ENCODE measurements around the gene CA12. TPM values are rescaled to one million over a fixed set of nuclear protein-coding genes. Genes with fewer than 3 reads are reported as not detected.

The CA12 gene
- total RNA-seq, 1 donor from 2014 or later: 6.7 TPM

DNA sequence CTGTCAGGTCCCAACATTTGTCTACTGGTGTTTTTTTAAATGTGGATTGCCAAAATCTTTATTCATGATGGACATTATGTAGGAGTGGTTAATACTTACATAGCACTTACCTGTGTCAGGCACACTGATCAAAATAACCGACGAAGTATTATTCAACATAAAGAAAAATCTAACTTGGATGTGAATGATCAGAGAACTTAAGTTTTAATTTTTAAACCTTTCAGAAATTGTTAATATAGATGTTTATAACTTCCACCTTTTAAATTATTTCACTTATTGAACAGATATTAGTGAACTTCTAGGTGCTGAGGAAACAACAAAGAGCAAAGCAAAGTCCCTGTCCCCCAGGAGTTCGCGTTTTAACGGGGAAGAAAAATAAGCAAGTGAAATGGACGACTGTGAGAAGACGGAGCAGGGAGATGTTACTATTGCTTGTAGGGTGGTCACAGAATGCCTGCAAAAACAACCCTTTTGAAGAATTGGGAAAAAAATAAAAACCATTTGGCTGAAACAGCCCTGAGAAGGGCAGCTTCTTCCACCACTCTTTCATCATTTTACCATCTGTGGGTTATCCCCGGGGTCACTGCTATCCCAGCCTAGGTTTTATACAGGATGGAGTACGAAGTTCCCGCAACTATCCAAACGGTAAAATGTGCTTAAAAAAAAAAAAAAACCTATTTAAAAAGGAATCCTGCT is 105.2 kb downstream of the CA12 start:
- ATAC-seq (no peak), DNase-seq (no peak)
- H3K27me3 ChIP-seq: no peaks in the 10 kb centered on the region
- peaks cover 4% of the 10 kb centered on the region for H3K36me3 ChIP-seq
- peak overlapping the region; percentile 82 for H3K4me3 ChIP-seq
- TF ChIP-seq, protein P1, sequence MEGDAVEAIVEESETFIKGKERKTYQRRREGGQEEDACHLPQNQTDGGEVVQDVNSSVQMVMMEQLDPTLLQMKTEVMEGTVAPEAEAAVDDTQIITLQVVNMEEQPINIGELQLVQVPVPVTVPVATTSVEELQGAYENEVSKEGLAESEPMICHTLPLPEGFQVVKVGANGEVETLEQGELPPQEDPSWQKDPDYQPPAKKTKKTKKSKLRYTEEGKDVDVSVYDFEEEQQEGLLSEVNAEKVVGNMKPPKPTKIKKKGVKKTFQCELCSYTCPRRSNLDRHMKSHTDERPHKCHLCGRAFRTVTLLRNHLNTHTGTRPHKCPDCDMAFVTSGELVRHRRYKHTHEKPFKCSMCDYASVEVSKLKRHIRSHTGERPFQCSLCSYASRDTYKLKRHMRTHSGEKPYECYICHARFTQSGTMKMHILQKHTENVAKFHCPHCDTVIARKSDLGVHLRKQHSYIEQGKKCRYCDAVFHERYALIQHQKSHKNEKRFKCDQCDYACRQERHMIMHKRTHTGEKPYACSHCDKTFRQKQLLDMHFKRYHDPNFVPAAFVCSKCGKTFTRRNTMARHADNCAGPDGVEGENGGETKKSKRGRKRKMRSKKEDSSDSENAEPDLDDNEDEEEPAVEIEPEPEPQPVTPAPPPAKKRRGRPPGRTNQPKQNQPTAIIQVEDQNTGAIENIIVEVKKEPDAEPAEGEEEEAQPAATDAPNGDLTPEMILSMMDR (IDR thresholded peaks at IDR 0.05): no peak
- intact Hi-C loops (cut with DNase I): loop anchor here (10.0 kb wide), 1 partner anchor 112 kb away; no protein-coding TSS in a partner anchor
- peaks cover 11% of the 10 kb centered on the region for H3K4me1 ChIP-seq
- H3K27ac ChIP-seq: peak overlapping the region; percentile 80
- H3K9me3 ChIP-seq: no peaks in the 10 kb centered on the region

DNA sequence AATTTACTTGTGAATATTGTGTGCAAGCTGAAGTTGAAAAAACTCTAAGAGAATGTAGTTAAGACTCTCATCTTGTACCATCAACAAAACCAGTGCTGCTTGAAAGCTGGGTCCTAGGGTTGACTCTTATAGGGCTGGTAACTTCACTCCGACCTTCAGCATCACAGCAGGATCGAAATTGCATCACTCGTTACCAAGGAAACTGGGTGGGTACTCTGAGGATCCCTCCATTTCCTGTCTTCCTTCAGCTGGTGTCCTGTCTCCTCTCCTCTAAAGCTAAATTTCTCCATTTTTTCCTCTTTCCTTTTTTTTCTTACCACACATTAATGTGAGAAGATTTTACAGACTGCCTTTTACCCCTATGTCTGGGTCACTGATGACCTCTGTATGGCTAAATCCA is 107.2 kb downstream of the CA12 start:
- Histone ChIP-seq H3K4me3 (no peak overlapping the region), H3K27ac (no peak overlapping the region), H3K9me3 (no peaks in the 10 kb centered on the region), H3K4me1 (peaks cover 11% of the 10 kb centered on the region), H3K27me3 (no peaks in the 10 kb centered on the region), H3K36me3 (no peaks in the 10 kb centered on the region)
- DNase-seq: no peak
- no peak for ATAC-seq
- TF ChIP-seq, protein P1 (IDR thresholded peaks at IDR 0.05): no peak
- intact Hi-C loops (cut with DNase I): loop anchor here (10.0 kb wide), 1 partner anchor 110 kb away; no protein-coding TSS in a partner anchor

Other genes with a start within 250 kb of the CA12 start
- gene RPS27L, start 224.4 kb downstream of the CA12 start, total RNA-seq: 196 TPM
- gene RAB8B, start 192.2 kb downstream of the CA12 start, total RNA-seq: 54.5 TPM
- 20.0 TPM for gene APH1B, start 104.2 kb downstream of the CA12 start, total RNA-seq
- 62.5 TPM for gene USP3, start 122.7 kb upstream of the CA12 start, total RNA-seq
- 0.98 TPM for gene FBXL22, start 215.5 kb upstream of the CA12 start, total RNA-seq

All from upper lobe of right lung (tissue), 1 donor.